22Rv1 (cell line): Measurements from ENCODE around the gene COX7A1.
"Not testable (repeated sequence)": the region's sequence is repeated elsewhere in the genome, so short reads cannot be mapped to it uniquely, and the experiment has no call there.

Experiments
- H3K27ac ChIP-seq: fragments of 450-650 bp; 2 replicates; pipeline ENCODE4 v1.5.1; 2017
- CTCF ChIP-seq: fragments of 450-650 bp; IDR thresholded peaks from 2 replicates; pipeline ENCODE4 v1.5.1; 2017; ENCODE audit warnings: mild to moderate bottlenecking
- ZFX ChIP-seq: fragments of 450-650 bp; IDR thresholded peaks from 2 replicates; pipeline ENCODE4 v1.6.1; 2017; ENCODE audit warnings: antibody characterized with exemption, borderline replicate concordance

The COX7A1 gene

GRCh38 chr19:36140304-36141038 lies 11.8 kb downstream of the COX7A1 start:
- no peak for TF ChIP-seq CTCF
- no peak for TF ChIP-seq ZFX
- peak overlapping the region; percentile 99 for H3K27ac ChIP-seq

- H3K27ac ChIP-seq, result peak within 1 kb of the TSS; percentile 99
- TF ChIP-seq CTCF (peak; percentile 18; the same call in 1 of the 2 replicates), ZFX (no peak)
Observed at GRCh38 chr19:36139473-36140303, 12.6 kb downstream of the COX7A1 start, which contains the start of gene CAPNS1. TSS of gene CAPNS1 (plus strand) at chr19:36140066. CDS start at chr19:36141012, 946 bp downstream.

- TF ChIP-seq ZFX, result no peak
- no peak for TF ChIP-seq CTCF
- H3K27ac ChIP-seq, result peak overlapping the region; percentile 99
Observed at GRCh38 chr19:36139120-36139472, 13.2 kb downstream of the COX7A1 start.

- TF ChIP-seq ZFX, result no peak
- TF ChIP-seq CTCF, result no peak
- H3K27ac ChIP-seq, result peak overlapping the region; percentile 99
Observed at GRCh38 chr19:36136964-36137686, 15.1 kb downstream of the COX7A1 start.

- not testable (repeated sequence) for H3K27ac ChIP-seq
Observed at GRCh38 chr19:36134867-36135266, 17.4 kb downstream of the COX7A1 start.

- H3K27ac ChIP-seq, result not testable (repeated sequence)
Observed at GRCh38 chr19:36131221-36131620, 21.0 kb downstream of the COX7A1 start.

GRCh38 chr19:36128392-36128736 lies 23.9 kb downstream of the COX7A1 start:
- TF ChIP-seq CTCF (no peak), ZFX (no peak)
- peak overlapping the region; percentile 99 for H3K27ac ChIP-seq

GRCh38 chr19:36125557-36125956 lies 26.7 kb downstream of the COX7A1 start:
- H3K27ac ChIP-seq, result peak overlapping the region; percentile 1; the same call in 1 of the 2 replicates
- TF ChIP-seq ZFX, result no peak
